ENCODE results near the gene IGSF10.
A peak's percentile ranks its signal among the peaks of the same experiment; 100 is the strongest.

Gene IGSF10

DNA sequence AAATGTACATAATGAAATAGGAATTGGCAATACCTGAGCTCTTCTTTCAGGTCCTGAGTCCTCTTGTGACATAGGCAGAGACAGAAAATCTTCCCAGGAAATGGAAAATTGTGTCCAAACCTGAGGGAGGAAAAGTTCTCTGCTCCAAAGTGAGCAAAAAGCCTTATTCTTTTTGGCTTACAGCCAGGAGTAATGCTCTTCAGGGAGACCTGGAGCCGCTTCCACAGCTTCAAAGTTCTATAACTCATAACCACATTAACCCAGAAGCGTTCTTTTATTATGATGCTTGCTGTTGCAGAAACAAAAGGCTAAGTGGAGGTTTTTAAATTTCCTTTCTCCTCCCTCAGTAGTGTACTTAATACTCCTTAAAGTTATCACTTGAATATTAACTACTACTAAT is 633 bp downstream of the IGSF10 start:
- DNase-seq (ENCODE audit: low read depth), result peak; percentile 9

DNA sequence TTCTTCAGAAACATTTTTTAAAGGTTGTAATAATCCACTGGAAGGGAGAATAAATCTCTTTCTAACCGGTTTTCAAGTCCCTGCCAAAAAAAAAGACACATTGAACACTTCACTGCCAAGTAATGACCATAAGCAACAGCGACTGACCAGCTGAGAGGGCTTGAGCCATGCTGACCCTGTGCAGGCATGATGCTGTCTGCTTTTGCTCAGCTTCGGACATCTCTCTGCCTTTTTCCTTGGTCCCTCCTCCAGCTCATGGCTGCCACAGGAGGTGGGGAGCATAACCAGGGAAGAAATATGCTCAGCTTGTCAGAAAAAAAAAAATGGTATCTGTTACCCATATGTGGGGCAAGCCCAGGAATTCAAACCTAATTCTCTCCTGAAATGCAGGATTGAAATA is 1.5 kb downstream of the IGSF10 start:
- DNase-seq (ENCODE audit: low read depth), result no peak

DNA sequence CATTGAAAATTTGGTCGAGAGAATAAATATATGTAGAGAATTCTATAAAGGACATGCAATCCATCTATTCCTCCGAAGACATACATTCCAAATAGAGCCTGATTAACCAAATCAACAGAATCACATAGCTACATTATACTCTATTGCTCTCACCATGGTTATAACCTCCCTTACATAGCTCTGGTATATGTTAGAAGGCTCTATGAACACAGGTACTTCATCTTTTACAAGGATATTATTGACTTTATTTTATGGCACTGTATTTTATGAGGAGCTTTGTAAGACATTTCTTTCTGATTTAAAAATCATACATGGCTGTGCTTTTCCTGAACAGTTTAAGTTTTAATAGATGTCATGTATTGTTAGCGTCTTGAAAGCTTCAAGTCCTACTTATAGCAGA is 4.8 kb downstream of the IGSF10 start:
- no peak for DNase-seq (ENCODE audit: low read depth)

DNA sequence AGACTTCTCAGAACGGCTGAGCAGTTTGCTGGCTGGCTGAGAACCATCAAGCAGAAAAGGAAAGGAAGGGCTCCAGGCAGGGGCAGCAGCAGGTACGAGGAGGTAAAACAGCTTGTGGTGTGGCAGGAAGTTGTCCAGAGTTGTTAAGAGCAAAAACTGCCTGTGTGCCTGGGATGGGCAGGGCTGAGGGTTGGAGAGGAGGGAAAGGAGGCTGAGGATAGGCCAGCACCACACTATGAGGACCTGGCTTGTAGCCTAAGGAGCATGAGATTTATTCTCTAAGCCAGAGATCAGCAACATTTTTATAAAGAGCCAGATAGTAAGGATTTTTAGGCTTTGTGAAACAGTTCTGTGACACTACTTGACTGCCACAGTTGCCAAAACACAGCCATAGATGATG is 8.0 kb downstream of the IGSF10 start:
- DNase-seq (ENCODE audit: low read depth), result no peak

DNA sequence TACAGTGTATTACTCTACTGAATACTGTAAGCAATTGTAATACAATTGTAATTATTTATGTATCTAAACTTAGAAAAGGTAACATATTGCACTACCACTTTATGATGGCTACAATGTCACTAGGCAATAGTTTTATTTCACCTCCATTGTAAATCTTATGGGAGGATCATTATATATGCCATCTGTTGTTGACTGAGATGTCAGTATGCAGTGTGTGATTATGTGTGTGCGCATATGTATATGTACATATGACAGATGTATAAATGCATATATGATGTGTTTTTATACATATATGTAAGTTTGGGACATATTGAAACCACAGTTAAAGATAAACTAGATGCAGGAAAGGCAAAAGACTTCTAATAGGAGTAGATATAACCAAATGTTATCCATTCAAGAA is 8.5 kb downstream of the IGSF10 start:
- no peak for DNase-seq (ENCODE audit: low read depth)

DNA sequence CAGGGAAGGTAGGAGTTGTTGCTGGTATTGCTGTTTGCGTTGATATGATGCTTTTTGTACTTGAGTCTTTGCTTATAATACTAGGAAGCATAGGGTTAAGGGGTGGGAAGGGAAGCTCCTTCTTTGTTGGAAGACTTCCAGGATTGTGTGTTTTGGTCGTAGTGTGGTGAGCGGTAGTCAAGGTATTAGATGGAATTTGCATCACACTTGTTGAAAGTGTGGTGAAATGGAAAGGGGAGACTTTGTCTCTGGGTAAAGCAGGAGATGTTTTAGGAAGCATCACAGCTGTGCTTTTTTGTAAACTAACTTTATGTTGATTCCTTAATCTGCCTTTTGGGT is 14.9 kb downstream of the IGSF10 start:
- DNase-seq (ENCODE audit: low read depth), result no peak

DNA sequence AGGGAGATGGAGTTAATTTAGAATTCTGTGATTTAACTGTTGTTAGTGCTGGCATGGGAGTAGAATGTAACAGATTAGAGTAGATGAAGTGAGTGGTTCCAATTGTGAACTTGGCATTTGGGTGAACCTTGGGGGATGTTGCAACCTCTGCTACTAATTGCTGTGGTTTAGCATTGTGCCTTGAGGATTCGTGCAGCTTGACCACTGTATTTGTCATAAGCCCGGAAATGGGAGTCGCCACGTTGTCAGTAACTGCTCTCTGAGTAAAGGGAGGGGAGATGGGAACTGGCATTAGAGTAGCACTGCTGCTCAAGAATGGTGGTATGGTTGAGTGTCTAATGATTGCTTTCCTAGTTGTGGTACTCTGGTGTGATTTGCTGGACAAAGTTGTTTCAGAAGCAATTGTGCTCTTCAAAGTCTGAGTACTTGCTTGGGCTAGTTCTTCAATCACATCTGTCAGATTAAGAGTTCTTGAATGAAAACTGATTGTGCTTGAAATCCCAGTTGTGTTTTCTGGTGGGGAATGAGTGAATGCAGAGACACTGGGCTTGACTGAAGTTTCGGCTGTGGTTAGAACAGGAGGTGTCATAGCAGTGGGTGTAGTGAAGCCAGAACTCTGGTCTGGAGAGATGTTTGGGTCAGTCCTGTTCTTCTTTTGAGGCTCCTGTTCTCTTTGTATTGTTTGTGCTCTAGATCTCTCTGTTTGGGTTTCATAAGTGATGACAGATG is 15.4 kb downstream of the IGSF10 start:
- DNase-seq (ENCODE audit: low read depth), result peak; percentile 90

DNA sequence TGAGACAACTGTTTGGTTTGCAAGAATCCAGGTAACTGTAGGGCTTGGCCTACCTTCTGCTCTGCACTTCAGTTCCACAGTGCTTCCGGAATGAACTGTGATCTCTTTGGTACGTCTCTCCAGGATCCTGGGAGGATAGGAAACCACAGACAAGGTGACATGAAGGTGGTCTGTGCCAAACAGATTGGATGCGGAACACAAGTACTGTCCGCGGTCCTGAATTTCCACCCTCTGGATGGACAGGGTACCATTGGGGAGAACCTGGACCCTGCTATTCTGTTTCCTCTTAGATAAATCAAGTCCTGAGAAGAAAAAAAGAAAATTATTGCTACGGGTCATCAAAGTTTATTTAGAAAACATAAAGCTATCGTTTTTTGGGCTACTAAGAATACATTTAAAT is 17.3 kb downstream of the IGSF10 start:
- peak; percentile 19 for DNase-seq (ENCODE audit: low read depth)

DNA sequence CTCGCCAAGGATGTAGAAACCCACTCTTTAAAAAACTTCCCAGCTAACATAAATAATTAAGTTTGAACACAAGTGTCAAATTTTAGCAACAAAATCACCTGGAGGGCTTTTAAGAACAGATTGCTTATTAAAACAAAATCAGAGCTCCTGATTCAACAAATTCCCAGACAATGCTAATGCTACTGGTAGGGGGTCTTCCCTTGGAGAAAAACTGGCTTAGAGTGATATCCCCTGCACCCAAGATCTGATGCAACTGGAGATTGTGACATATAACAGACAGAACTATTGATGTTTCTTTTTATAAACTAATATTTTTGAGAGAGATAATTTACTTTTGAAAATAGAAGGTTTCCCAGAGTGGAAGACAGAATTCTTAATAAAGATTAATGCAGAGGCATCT is 19.9 kb downstream of the IGSF10 start:
- no peak for DNase-seq (ENCODE audit: low read depth)

DNA sequence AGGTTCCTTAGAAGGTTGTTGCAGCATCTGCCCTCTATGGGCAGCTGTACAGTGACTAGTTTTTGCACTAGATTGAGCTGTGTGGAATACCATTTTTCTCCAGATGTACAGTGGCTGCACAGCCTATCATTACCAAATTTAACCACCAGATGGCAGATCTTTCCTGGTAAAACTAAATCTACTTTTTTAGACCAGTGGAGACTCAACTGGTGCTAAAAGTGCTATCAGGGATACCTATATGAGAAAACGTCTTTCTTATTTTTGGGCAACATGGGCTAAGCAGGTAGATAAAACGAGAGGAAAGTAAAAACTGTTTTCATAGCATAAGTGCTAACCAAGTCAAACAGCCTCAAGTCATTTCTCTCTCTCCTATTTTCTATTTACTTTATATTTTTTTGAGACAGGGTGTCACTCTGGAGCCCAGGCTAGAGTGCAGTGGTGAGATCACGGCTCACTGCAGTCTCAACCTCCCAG is 21.2 kb downstream of the IGSF10 start:
- peak; percentile 79 for DNase-seq (ENCODE audit: low read depth)

DNA sequence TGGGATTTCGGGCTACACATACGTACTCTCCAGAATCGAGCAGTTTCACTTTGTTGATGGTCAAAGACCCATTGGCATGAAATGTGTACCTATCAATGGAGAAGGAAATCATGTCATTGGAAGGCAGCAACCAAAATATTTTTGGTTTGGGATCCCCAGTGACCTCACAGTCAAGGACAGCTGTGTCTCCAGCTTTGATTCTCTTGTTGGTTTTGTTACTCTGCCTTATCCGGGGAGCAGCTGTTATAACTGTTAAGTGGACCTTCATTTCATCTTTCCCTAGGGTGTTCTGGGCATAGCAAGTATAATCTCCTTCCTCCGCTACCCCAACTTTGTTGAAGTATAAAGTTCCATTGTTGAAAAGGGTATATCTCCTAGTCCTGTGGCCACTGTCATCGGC is 23.0 kb downstream of the IGSF10 start:
- DNase-seq (ENCODE audit: low read depth), result no peak

DNA sequence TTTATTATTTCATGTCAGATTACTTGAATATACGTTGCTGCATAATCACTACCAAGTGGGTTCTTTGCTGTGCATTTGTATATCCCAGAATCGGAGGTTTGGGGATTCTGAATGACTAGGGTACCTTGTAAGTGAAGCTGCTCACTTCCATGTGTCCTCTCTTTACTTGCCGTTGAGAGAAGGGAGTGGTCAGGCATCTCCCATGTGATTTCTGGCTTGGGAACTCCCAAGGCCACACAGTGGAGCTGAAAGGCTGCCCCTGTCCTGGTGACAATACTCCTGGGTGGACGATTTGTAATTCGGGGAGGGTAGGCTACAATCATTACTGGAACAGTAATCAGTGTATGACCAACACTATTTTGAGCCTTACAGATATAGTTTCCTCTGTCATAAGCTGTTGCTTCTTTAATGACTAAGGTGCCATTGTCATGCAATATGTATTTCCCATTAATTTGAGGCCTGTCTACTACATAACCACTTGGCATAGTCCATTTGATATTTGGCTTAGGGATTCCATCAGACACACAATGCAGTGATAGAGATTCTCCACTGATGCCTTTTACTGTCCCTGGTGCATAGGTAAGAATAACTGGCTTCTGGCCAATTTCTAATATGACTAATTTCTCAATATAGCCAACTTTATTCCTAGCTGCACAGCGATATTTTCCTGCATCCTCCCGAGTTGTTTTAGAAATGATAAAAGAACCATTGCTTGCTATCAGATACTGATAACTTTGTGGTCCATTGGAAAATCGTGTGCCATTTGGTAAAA is 24.0 kb downstream of the IGSF10 start:
- DNase-seq (ENCODE audit: low read depth), result peak; percentile 16

DNA sequence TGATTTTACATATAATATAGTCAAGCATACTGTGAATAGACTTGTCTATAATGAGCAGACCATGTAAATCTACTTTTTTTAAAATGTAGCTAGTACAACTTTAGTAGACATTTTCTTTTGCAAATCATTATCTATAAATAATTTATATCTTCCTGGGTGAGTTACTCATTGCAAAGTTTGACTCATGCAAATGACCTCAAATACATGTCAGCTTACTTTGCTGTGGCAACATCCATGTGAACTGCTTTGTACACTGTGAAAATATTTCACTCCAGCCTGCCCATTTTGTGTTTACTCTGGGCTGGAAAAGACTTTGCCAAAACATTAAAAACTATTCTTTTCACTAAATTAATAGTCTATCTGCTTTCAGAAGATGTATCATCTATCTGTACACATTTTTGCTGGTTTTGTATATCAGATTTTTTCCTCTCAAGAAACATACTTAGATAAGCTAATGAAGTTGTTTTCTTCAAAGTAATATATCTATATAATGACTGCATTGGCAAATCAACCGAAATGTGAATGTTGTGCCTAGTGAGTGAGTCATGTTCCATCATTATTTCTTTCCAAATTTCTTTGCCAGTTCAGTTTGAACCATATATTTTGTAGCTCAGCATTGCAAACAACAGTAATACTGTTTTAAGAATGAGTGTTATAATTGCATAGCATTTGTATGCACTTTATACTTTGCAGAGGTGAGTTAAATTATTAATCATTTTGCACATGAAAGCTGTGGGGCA is 26.5 kb downstream of the IGSF10 start:
- peak; percentile 90 for DNase-seq (ENCODE audit: low read depth)

DNA sequence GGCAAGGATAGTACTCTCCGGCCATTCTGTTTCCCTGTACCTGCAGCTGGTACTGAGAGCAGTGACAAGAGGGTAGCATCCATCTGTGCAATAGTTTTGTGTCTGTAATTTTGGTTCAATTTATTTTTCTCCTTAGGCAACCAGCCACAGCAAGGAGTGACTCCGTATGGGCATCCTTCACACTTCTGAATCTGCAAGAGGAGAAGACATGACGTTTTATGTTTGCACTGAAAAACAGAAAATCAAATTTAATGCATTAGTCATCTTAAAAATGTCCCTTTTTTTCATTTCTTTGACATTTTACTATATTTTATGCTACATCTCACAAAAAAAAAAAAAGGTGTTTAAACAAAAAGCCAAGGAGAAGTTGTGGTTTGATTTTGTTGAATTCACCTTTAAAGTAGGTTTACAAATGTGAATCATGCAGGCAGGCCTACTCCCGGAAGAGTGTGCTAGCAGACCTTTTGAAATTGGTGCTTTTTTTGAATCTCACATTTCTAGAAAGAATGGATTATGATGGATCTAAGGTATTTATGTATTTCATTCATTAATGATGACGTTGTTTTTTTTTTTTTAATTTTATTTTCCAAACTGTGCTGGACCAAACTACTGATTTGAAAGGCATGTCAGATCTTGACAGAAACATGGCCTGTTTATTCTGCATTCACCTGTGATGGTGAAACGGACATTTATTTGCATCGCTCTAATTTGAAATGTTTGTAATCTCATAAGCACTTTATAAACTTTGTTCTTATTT is 28.1 kb downstream of the IGSF10 start:
- no peak for DNase-seq (ENCODE audit: low read depth)

DNA sequence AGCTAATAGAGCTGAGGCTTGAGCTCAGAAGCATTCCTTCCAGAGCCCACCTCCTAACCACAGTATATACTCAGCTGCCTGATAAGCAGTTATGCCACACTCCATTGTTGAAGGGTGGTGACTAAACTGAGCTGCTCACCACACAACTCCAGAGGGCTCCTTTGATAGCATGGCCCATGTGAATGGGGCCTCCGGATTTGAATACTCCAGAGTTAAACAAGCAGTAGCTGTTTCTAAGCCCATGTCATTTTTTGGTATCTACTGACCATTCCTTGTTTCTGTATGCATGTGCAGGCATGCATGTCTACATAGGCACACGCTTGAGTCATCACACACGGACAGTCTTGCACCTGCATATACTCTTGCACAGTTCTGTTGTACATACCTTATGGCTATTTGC is 28.9 kb downstream of the IGSF10 start:
- DNase-seq (ENCODE audit: low read depth), result peak; percentile 83

DNA sequence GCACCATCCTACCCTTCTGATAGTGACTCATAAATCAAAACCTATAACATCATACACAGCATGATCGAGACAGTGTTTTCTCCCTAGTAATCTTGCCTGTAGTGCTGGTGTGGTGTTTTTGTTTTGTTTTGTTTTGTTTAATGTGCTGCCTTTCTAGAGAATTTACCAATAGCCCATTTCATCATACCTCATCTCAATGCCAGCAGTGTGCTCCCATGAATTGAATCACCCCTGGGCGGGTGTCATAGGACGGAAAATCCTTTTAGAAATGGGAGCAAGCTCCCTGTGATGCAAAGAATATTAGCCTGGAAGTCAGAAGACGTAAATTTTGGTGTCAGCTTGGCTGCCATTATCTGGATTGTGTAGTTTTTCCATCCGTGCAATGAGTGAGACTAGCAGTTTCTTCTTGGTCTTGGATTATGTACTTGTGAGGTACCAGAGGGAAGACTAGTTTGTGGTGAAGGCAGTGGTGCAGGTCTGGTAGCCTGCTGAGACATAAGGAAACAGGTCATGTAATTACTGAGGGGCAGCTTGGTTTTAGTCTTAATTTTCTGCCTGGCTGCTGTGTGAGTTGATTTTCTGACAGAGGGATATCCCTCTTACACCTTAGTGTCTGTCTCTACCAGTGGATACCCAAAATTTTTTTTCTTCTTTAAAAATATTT is 29.9 kb downstream of the IGSF10 start:
- no peak for DNase-seq (ENCODE audit: low read depth)

DNA sequence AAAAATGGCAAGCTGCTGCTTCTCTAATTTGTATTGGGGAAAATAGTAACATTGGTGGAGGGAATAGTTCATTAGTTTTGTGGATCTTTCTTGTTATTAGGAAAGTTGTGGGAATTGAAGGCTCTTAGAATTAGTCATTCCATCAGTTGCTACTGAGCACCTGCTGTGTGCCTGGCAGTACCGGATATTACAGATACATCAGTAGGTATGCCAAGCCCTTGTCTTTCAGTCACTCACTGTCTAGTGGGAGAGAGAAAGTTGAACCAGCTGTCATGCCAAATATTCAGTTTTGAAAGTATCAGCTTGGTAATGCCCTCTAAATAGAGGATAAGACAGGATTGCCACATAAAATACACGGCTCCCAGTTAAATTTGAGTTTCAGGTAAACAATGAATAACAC is 32.5 kb downstream of the IGSF10 start:
- DNase-seq (ENCODE audit: low read depth), result no peak

DNA sequence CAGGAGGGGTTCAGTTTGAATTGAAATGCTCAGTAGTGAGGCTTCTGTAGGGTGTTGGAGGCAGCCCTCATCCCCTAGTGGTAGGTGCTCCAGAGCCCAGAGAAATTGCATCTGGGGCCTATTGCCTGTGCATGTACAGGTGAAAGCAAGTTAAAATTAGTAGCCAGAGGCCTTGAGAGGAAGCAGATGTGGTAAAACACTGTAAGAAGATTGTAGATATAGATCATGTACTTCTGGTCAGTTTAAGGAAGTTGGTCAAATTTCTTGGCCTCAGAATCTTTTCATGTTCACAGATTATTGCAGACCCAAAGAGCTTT is 34.6 kb downstream of the IGSF10 start:
- DNase-seq (ENCODE audit: low read depth), result peak; percentile 21

DNA sequence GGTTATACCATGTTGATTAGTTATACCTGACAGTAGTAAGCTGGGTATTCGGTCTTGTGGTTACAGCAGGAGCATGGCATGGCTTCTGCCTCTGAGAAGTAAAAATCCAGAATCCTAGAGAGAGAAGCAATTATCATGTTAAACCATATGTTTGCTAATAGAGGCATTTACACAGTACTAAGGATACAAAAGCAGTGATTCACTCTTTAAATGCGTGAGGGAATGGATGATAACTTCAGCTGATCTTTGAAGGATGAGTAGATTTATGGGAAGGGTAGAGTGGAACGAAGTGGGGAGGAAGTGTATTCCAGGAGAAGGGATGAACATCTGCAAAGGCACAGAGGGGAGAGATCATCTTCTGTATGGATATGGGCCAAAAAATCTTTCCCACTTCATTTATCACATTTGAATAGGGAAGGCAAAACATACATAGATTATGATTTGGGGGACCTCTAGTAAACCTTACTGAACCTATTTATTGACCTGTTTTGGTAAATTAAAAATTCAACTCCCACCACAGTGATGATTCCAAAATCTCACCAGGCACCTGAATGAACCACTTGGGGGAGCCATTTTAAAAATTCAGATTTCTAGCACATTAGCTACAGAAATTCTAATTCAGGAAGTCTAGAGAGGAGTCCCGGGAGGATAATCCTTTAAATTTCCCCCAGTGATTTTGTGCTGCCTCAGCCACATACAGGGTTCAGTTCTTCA is 35.1 kb downstream of the IGSF10 start:
- DNase-seq (ENCODE audit: low read depth), result peak; percentile 30

DNA sequence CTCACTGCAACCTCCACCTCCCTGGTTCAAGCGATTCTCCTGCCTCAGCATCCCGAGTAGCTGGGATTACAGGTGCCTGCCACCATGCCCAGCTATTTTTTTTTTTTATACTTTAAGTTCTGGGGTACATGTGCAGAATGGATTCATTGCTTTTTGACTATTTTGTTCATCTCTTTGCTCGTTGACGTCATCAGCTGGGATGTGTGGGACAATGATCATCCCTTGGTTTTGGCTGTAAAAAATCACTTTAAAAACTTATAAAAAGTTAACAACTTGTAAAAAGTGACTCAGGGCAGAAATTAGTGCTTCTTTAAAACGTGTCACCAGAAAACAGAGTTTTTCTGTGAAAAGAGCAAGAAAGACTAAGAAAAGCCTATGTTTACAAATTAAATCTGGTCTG is 37.8 kb downstream of the IGSF10 start:
- DNase-seq (ENCODE audit: low read depth), result no peak

DNA sequence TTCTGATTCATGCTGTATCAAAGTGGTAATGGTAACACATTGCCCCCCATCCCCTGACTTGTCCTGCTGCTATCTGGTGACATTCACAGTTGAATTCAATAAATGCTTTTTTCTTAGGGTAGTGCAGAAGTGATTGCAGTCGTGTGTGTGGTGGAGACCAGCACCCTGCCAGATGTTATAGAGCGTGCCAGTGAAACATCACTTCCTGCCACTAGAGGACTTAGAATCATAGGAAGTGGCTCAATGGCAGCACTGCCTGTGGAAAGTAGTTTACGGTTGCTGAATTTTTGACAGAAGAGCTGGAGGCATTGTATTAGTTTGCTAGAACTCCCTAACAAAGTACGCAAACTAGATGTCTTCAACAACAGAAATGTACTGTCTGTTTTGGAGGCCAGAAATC is 38.9 kb downstream of the IGSF10 start:
- DNase-seq (ENCODE audit: low read depth), result peak; percentile 19
